ENCODE results near the gene STEAP1B.

The STEAP1B gene

GRCh38 chr7:22375359-22376048 lies 124.5 kb downstream of the STEAP1B start:
- TF ChIP-seq USF1 (IDR thresholded peaks at IDR 0.05) (no peak), FOXM1 (IDR thresholded peaks at IDR 0.05; ENCODE audit: borderline replicate concordance, low read depth) (no peak), CEBPB (IDR thresholded peaks at IDR 0.05) (no peak), RAD21 (IDR thresholded peaks at IDR 0.05; ENCODE audit: low read depth) (no peak), CREB1 (IDR thresholded peaks at IDR 0.05; ENCODE audit: low read depth) (no peak), EP300 (IDR thresholded peaks at IDR 0.05; ENCODE audit: borderline replicate concordance) (no peak)

- TF ChIP-seq EGR1 (IDR thresholded peaks at IDR 0.05) (no peak), RAD21 (IDR thresholded peaks at IDR 0.05; ENCODE audit: low read depth) (no peak), FOXM1 (IDR thresholded peaks at IDR 0.05; ENCODE audit: borderline replicate concordance, low read depth) (no peak), TEAD4 (IDR thresholded peaks at IDR 0.05) (no peak), REST (IDR thresholded peaks at IDR 0.05; ENCODE audit: low read depth) (no peak), CREB1 (IDR thresholded peaks at IDR 0.05; ENCODE audit: low read depth) (no peak), TCF12 (IDR thresholded peaks at IDR 0.05; ENCODE audit: low read depth) (no peak), NFIC (IDR thresholded peaks at IDR 0.05) (no peak), MAX (IDR thresholded peaks at IDR 0.05) (no peak), USF1 (IDR thresholded peaks at IDR 0.05) (no peak), TAF1 (IDR thresholded peaks at IDR 0.05; ENCODE audit: low read depth) (no peak), ZBTB7A (IDR thresholded peaks at IDR 0.05; ENCODE audit: low read depth) (no peak)
Measured at GRCh38 chr7:22373911-22374310, 126.1 kb downstream of the STEAP1B start.

- TF ChIP-seq ZBTB7A (IDR thresholded peaks at IDR 0.05; ENCODE audit: low read depth) (no peak), TEAD4 (IDR thresholded peaks at IDR 0.05) (no peak), TCF12 (IDR thresholded peaks at IDR 0.05; ENCODE audit: low read depth) (no peak), TAF1 (IDR thresholded peaks at IDR 0.05; ENCODE audit: low read depth) (no peak), CREB1 (IDR thresholded peaks at IDR 0.05; ENCODE audit: low read depth) (no peak), RAD21 (IDR thresholded peaks at IDR 0.05; ENCODE audit: low read depth) (no peak), CEBPB (IDR thresholded peaks at IDR 0.05) (no peak), NFIC (IDR thresholded peaks at IDR 0.05) (no peak), REST (IDR thresholded peaks at IDR 0.05; ENCODE audit: low read depth) (no peak), EGR1 (IDR thresholded peaks at IDR 0.05) (no peak), MAX (IDR thresholded peaks at IDR 0.05) (no peak), YY1 (IDR thresholded peaks at IDR 0.05; ENCODE audit: low read depth) (no peak), USF1 (IDR thresholded peaks at IDR 0.05) (no peak)
Measured at GRCh38 chr7:22373388-22373787, 126.6 kb downstream of the STEAP1B start.

GRCh38 chr7:22372863-22373262 lies 127.1 kb downstream of the STEAP1B start:
- TF ChIP-seq ZBTB7A (IDR thresholded peaks at IDR 0.05; ENCODE audit: low read depth) = no peak
- TF ChIP-seq TCF12 (IDR thresholded peaks at IDR 0.05; ENCODE audit: low read depth) = no peak
- no peak for TF ChIP-seq EGR1 (IDR thresholded peaks at IDR 0.05)
- TF ChIP-seq EP300 (IDR thresholded peaks at IDR 0.05; ENCODE audit: borderline replicate concordance) = no peak
- TF ChIP-seq USF1 (IDR thresholded peaks at IDR 0.05) = no peak
- no peak for TF ChIP-seq MAX (IDR thresholded peaks at IDR 0.05)
- TF ChIP-seq TAF1 (IDR thresholded peaks at IDR 0.05; ENCODE audit: low read depth) = no peak
- TF ChIP-seq NFIC (IDR thresholded peaks at IDR 0.05) = no peak
- TF ChIP-seq REST (IDR thresholded peaks at IDR 0.05; ENCODE audit: low read depth) = no peak
- TF ChIP-seq FOXM1 (IDR thresholded peaks at IDR 0.05; ENCODE audit: borderline replicate concordance, low read depth) = no peak
- TF ChIP-seq TEAD4 (IDR thresholded peaks at IDR 0.05) = no peak
- TF ChIP-seq RAD21 (IDR thresholded peaks at IDR 0.05; ENCODE audit: low read depth) = no peak
- no peak for TF ChIP-seq CEBPB (IDR thresholded peaks at IDR 0.05)
- no peak for TF ChIP-seq CREB1 (IDR thresholded peaks at IDR 0.05; ENCODE audit: low read depth)
- TF ChIP-seq YY1 (IDR thresholded peaks at IDR 0.05; ENCODE audit: low read depth) = no peak

Measured in Ishikawa (cell line).